Endothelial cell of umbilical vein (primary cell): ENCODE results near the gene RNF224. TPM values are rescaled to one million over a fixed set of nuclear protein-coding genes. Genes with fewer than 3 reads are reported as not detected.

ENCODE experiments used
- BruUV-seq: library from RNA; stranded (reverse); fragments of 400-500 nt; replicated peaks from 2 replicates; lab custom pipeline; 2021; lab: Mats Ljungman, UMichigan
- CTCF ChIA-PET: fragments of 300-600, 350-600 bp; sonication (Branson Sonifier 250); formaldehyde crosslinking; loops from one replicate; lab custom pipeline; 2021; ENCODE audit warnings: antibody characterized with exemption, inconsistent platforms; lab: Charles Lee
- POLR2A ChIA-PET: fragments of 300-600, 350-600 bp; sonication (Branson Sonifier 250); formaldehyde crosslinking; loops from one replicate; lab custom pipeline; 2021; ENCODE audit warnings: antibody characterized with exemption, inconsistent platforms; lab: Charles Lee
- DNase-seq: peaks from one replicate; pipeline ENCODE4 v3.0.0-alpha.2; 2011; ENCODE audit warnings: low read depth, low spot score
- FAIRE-seq: peaks from 2 replicates; lab custom pipeline; 2011; peaks lifted over from hg19 to GRCh38; lab: Jason Lieb, UNC
- H2AFZ ChIP-seq: 2 replicates; pipeline ENCODE4 v1.6.0; 2012; ENCODE audit warnings: low read depth, low read length, control low read depth, inconsistent platforms
- H3K27ac ChIP-seq: 2 replicates; pipeline ENCODE4 v1.5.1; 2011; ENCODE audit warnings: low read depth, mild to moderate bottlenecking, control low read depth, low read length, moderate library complexity; ENCODE audit not compliant: insufficient read depth
- H3K27me3 ChIP-seq, 2 experiments: 2 replicates each; pipeline versions ENCODE4 v1.6.0 to v1.6.1; 2011; ENCODE audit warnings: low read length in 2 of 2, mixed read lengths in 1 of 2; ENCODE audit not compliant: control insufficient read depth in 2 of 2, insufficient read depth in 2 of 2
- H3K36me3 ChIP-seq, 2 experiments: 2 replicates in 1 of 2; 3 replicates in 1 of 2; pipeline ENCODE4 v1.5.1; 2011; ENCODE audit warnings: low read length in 2 of 2, mild to moderate bottlenecking in 1 of 2, moderate library complexity in 1 of 2; ENCODE audit not compliant: control insufficient read depth in 2 of 2, insufficient read depth in 2 of 2; ENCODE audit errors: extremely low read depth in 1 of 2
- H3K4me1 ChIP-seq: 3 replicates; pipeline ENCODE4 v1.5.1; 2011; ENCODE audit warnings: mild to moderate bottlenecking, low read length; ENCODE audit not compliant: control insufficient read depth, insufficient read depth; ENCODE audit errors: extremely low read depth
- H3K4me2 ChIP-seq: 2 replicates; pipeline ENCODE4 v1.6.1; 2011; ENCODE audit warnings: low read length, control low read depth, mixed read lengths; ENCODE audit not compliant: insufficient read depth
- H3K4me3 ChIP-seq, 3 experiments: fragments of 200-600 bp in 1 of 3; sonication (generic), shearing (Covaris generic) in 1 of 3; replicated peaks in 1 of 3; 2 replicates each; pipeline ENCODE4 v1.5.1; 2011 to 2016; ENCODE audit warnings: control low read depth in 3 of 3, low read length in 3 of 3, mild to moderate bottlenecking in 2 of 3, inconsistent platforms in 1 of 3, low read depth in 1 of 3, moderate library complexity in 1 of 3; ENCODE audit not compliant: insufficient read depth in 1 of 3
- H3K79me2 ChIP-seq: 2 replicates; pipeline ENCODE4 v1.6.0; 2012; ENCODE audit warnings: low read length, inconsistent platforms; ENCODE audit not compliant: control insufficient read depth, insufficient read depth
- H3K9ac ChIP-seq: replicated peaks from 2 replicates; pipeline ENCODE3; 2011; ENCODE audit warnings: low read length, control low read depth; ENCODE audit not compliant: insufficient read depth; ENCODE audit errors: extremely low read depth
- H3K9me1 ChIP-seq: replicated peaks from 3 replicates; pipeline ENCODE4 v1.6.0; 2011; ENCODE audit warnings: mild to moderate bottlenecking, low read length; ENCODE audit not compliant: control insufficient read depth, insufficient read depth; ENCODE audit errors: extremely low read depth
- H3K9me3 ChIP-seq: replicated peaks from 2 replicates; pipeline ENCODE4 v1.5.1; 2012; ENCODE audit warnings: low read length, inconsistent platforms; ENCODE audit not compliant: control insufficient read depth, insufficient read depth
- H4K20me1 ChIP-seq: replicated peaks from 2 replicates; pipeline ENCODE3; 2011; ENCODE audit warnings: mild to moderate bottlenecking, low read length; ENCODE audit not compliant: control insufficient read depth, insufficient read depth; ENCODE audit errors: extremely low read depth
- EZH2 ChIP-seq: IDR thresholded peaks from 2 replicates; pipeline ENCODE4 v1.6.1; 2012; ENCODE audit warnings: borderline replicate concordance, low read depth, mild to moderate bottlenecking, moderate library complexity, low read length, inconsistent platforms; ENCODE audit not compliant: severe bottlenecking
- FOS ChIP-seq: IDR thresholded peaks from 2 replicates; pipeline ENCODE4 v1.6.1; 2011; ENCODE audit warnings: mild to moderate bottlenecking, low read length, moderate library complexity, borderline replicate concordance; ENCODE audit not compliant: insufficient read depth
- GATA2 ChIP-seq: IDR thresholded peaks from 2 replicates; pipeline ENCODE4 v1.7.0; 2011; ENCODE audit warnings: low read depth, mild to moderate bottlenecking, moderate library complexity, mixed read lengths, low read length; ENCODE audit not compliant: insufficient read length, insufficient read depth
- MAX ChIP-seq: IDR thresholded peaks from 2 replicates; pipeline ENCODE4 v1.6.1; 2011; ENCODE audit not compliant: insufficient read depth, insufficient read length
- MYC ChIP-seq: IDR thresholded peaks from one replicate; pipeline ENCODE4 v1.6.1; 2011; ENCODE audit warnings: mild to moderate bottlenecking, low read depth, low read length
- POLR2A ChIP-seq: IDR thresholded peaks from 2 replicates; pipeline ENCODE4 v1.6.1; 2012; ENCODE audit warnings: low read depth, mild to moderate bottlenecking, control low read depth, low read length
- POLR2AphosphoS5 ChIP-seq: IDR thresholded peaks from 2 replicates; pipeline ENCODE4 v1.6.1; 2012; ENCODE audit warnings: low read depth, mild to moderate bottlenecking, control low read depth, low read length, moderate library complexity; ENCODE audit not compliant: insufficient read depth
- dilution Hi-C: fragments of 300-500 bp; cut with MboI; formaldehyde crosslinking; loops from one replicate; pipeline ENCODE4 v1.15.0; 2019; ENCODE audit warnings: low sequenced_read_pairs; ENCODE audit not compliant: extremely low pct_ligation_motif_present
- intact Hi-C: fragments of 100-400 bp; cut with micrococcal nuclease; formaldehyde crosslinking; loops from one replicate; pipeline ENCODE4 v1.10.0; 2022
- polyA plus RNA-seq, 4 experiments: library from polyadenylated mRNA; depleted of rRNA in 3 of 4; stranded (reverse) in 3 of 4; unstranded in 1 of 4; fragments of >200 nt; gene quantifications; 2 replicates each; pipeline versions ENCODE4 v1.2.1 to v1.2.3, GENCODE V29; 2011 to 2012; ENCODE audit warnings: missing spikeins in 1 of 4
- total RNA-seq: library from RNA; stranded (reverse); gene quantifications from 2 replicates; pipeline ENCODE4 v1.2.3, GENCODE V29; 2021

RNF224 gene
- total and polyA plus RNA-seq, 2 donors (not counting 3 experiments of a cell fraction or from before 2014, with no cell fraction given) = not detected

GRCh38 chr9:137198902-137199283, 28.4 kb upstream of the RNF224 start:
- no TSS peak for BruUV-seq
- CTCF ChIA-PET = interaction anchor here (1.2 to 1.7 kb wide), 4 partner anchors 10 to 38 kb away, joined by 5 to 8 read pairs (median 6); partner anchors contain the start of genes ANAPC2, RNF224 and SSNA1
- Histone ChIP-seq H3K9ac (no peak overlapping the region), H3K36me3 (no peaks in the 10 kb centered on the region), H3K4me3 (no peak overlapping the region), H3K79me2 (peaks cover 6% of the 10 kb centered on the region), H3K27me3 (no peaks in the 10 kb centered on the region), H2AFZ (no peak overlapping the region), H3K4me2 (no peak overlapping the region), H3K4me1 (peaks cover 9% of the 10 kb centered on the region), H3K27ac (no peak overlapping the region), H3K9me1 (no peaks in the 10 kb centered on the region), H4K20me1 (no peaks in the 10 kb centered on the region), H3K9me3 (no peaks in the 10 kb centered on the region)
- no peak for DNase-seq
- FAIRE-seq = no peak
- no peak for TF ChIP-seq POLR2A
- no peak for TF ChIP-seq EZH2
- no peak for TF ChIP-seq FOS
- TF ChIP-seq GATA2 = no peak
- TF ChIP-seq POLR2AphosphoS5 = no peak
- no peak for TF ChIP-seq MYC
- TF ChIP-seq MAX = no peak
- intact Hi-C loops (no loop called here), dilution Hi-C loops (no loop called here)
- POLR2A ChIA-PET = interaction anchor here (0.6 kb wide), 1 partner anchor 10 kb away, joined by 3 read pairs; no protein-coding TSS in a partner anchor
